Activated naive CD4-positive, alpha-beta T cell treated with Interleukin-2 at 50 U/mL for 16 hours (primary cell): Measurements from ENCODE around the gene TRAFD1.

ENCODE experiments used
- DNase-seq: peaks from one replicate; pipeline ENCODE4 v3.0.0-alpha.2; 2020

TRAFD1 gene

GRCh38 chr12:112178796-112179195 is 53.4 kb downstream of the TRAFD1 start:
- no peak for DNase-seq

GRCh38 chr12:112179341-112179740 is 54.0 kb downstream of the TRAFD1 start:
- DNase-seq: no peak

GRCh38 chr12:112179916-112180315 is 54.6 kb downstream of the TRAFD1 start:
- DNase-seq: no peak

- no peak for DNase-seq
Observed at GRCh38 chr12:112180422-112180821, 55.1 kb downstream of the TRAFD1 start.

- DNase-seq: no peak
Observed at GRCh38 chr12:112182499-112182898, 57.1 kb downstream of the TRAFD1 start.

- no peak for DNase-seq
Observed at GRCh38 chr12:112183141-112184021, 58.0 kb downstream of the TRAFD1 start.

GRCh38 chr12:112184056-112184887 is 58.9 kb downstream of the TRAFD1 start:
- no peak for DNase-seq

GRCh38 chr12:112185093-112185923 is 59.9 kb downstream of the TRAFD1 start:
- DNase-seq: no peak

- no peak for DNase-seq
Observed at GRCh38 chr12:112188130-112188830, 62.9 kb downstream of the TRAFD1 start.

GRCh38 chr12:112190231-112191025 is 65.1 kb downstream of the TRAFD1 start:
- no peak for DNase-seq

- DNase-seq: no peak
Observed at GRCh38 chr12:112191201-112191600, 65.8 kb downstream of the TRAFD1 start.

GRCh38 chr12:112191840-112192321 is 66.5 kb downstream of the TRAFD1 start:
- no peak for DNase-seq

- DNase-seq: no peak
Observed at GRCh38 chr12:112192475-112192874, 67.1 kb downstream of the TRAFD1 start.

GRCh38 chr12:112194601-112195247 is 69.4 kb downstream of the TRAFD1 start:
- no peak for DNase-seq

- no peak for DNase-seq
Observed at GRCh38 chr12:112196196-112196875, 71.0 kb downstream of the TRAFD1 start.

- DNase-seq: peak; percentile 46
Observed at GRCh38 chr12:112198120-112198733, 72.9 kb downstream of the TRAFD1 start.

GRCh38 chr12:112199136-112199535 is 73.8 kb downstream of the TRAFD1 start:
- DNase-seq: no peak
